ENCODE results near the gene BTC.

- no peak for TF ChIP-seq CTCF (IDR thresholded peaks at IDR 0.05)
- no peak for TF ChIP-seq POLR2A (IDR thresholded peaks at IDR 0.05)
Observed at GRCh38 chr4:74840936-74841509, 46.7 kb upstream of the BTC start.

All from testis (tissue), 2 donors.